ENCODE measurements around the gene HOXB6.

GRCh38 chr17:48633266-48633677, 28.5 kb upstream of the HOXB6 start:
- TF ChIP-seq, protein P1, sequence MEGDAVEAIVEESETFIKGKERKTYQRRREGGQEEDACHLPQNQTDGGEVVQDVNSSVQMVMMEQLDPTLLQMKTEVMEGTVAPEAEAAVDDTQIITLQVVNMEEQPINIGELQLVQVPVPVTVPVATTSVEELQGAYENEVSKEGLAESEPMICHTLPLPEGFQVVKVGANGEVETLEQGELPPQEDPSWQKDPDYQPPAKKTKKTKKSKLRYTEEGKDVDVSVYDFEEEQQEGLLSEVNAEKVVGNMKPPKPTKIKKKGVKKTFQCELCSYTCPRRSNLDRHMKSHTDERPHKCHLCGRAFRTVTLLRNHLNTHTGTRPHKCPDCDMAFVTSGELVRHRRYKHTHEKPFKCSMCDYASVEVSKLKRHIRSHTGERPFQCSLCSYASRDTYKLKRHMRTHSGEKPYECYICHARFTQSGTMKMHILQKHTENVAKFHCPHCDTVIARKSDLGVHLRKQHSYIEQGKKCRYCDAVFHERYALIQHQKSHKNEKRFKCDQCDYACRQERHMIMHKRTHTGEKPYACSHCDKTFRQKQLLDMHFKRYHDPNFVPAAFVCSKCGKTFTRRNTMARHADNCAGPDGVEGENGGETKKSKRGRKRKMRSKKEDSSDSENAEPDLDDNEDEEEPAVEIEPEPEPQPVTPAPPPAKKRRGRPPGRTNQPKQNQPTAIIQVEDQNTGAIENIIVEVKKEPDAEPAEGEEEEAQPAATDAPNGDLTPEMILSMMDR (IDR thresholded peaks at IDR 0.05), result no peak
- TF ChIP-seq POLR2A (IDR thresholded peaks at IDR 0.05), result no peak
